Astrocyte (in vitro differentiated cells and primary cell): ENCODE data around the gene ANKRD63. TPM values are rescaled to one million over a fixed set of nuclear protein-coding genes. Genes with fewer than 3 reads are reported as not detected.

Source experiments
- DNase-seq: peaks from one replicate; pipeline ENCODE4 v3.0.0-alpha.2; 2010; ENCODE audit warnings: low read depth
- FAIRE-seq: peaks from 2 replicates; lab custom pipeline; 2011; peaks lifted over from hg19 to GRCh38; lab: Jason Lieb, UNC
- H2AFZ ChIP-seq: 2 replicates; pipeline ENCODE4 v1.6.0; 2012; ENCODE audit warnings: low read depth, low read length, inconsistent platforms
- H3K27ac ChIP-seq: 2 replicates; pipeline ENCODE4 v1.5.1; 2011; ENCODE audit warnings: low read depth, low read length, inconsistent platforms
- H3K27me3 ChIP-seq: 2 replicates; pipeline ENCODE4 v1.6.0; 2011; ENCODE audit warnings: low read length, inconsistent platforms; ENCODE audit not compliant: insufficient read depth
- H3K36me3 ChIP-seq: 2 replicates; pipeline ENCODE4 v1.5.1; 2011; ENCODE audit warnings: low read length, inconsistent platforms; ENCODE audit not compliant: insufficient read depth
- H3K4me1 ChIP-seq: 2 replicates; pipeline ENCODE4 v1.5.1; 2011; ENCODE audit warnings: low read length, inconsistent platforms; ENCODE audit not compliant: insufficient read depth
- H3K4me2 ChIP-seq: 2 replicates; pipeline ENCODE4 v1.6.0; 2012; ENCODE audit warnings: low read length, inconsistent platforms
- H3K4me3 ChIP-seq: 2 replicates; pipeline ENCODE4 v1.5.1; 2011; ENCODE audit warnings: low read depth, mild to moderate bottlenecking, low read length, inconsistent platforms; ENCODE audit not compliant: insufficient read depth
- H3K79me2 ChIP-seq: 2 replicates; pipeline ENCODE4 v1.6.0; 2012; ENCODE audit warnings: mild to moderate bottlenecking, low read length, inconsistent platforms; ENCODE audit not compliant: insufficient read depth
- H3K9ac ChIP-seq: 2 replicates; pipeline ENCODE4 v1.6.0; 2012; ENCODE audit warnings: mild to moderate bottlenecking, low read length, inconsistent platforms
- H3K9me3 ChIP-seq: 2 replicates; pipeline ENCODE4 v1.5.1; 2012; ENCODE audit warnings: low read depth, mild to moderate bottlenecking, low read length, inconsistent platforms; ENCODE audit not compliant: insufficient read depth
- H4K20me1 ChIP-seq: 2 replicates; pipeline ENCODE4 v1.6.0; 2012; ENCODE audit warnings: low read length, inconsistent platforms; ENCODE audit not compliant: insufficient read depth
- H3K27ac Mint-ChIP-seq: one replicate; pipeline ENCODE4 v1.8.0; 2021; ENCODE audit warnings: mild to moderate bottlenecking, mixed read lengths; ENCODE audit not compliant: unreplicated experiment
- H3K27me3 Mint-ChIP-seq: one replicate; pipeline ENCODE4 v1.8.0; 2021; ENCODE audit warnings: low read depth, mixed read lengths; ENCODE audit not compliant: unreplicated experiment
- H3K36me3 Mint-ChIP-seq: one replicate; pipeline ENCODE4 v1.8.0; 2021; ENCODE audit warnings: low read depth, mixed read lengths; ENCODE audit not compliant: unreplicated experiment
- H3K4me1 Mint-ChIP-seq: one replicate; pipeline ENCODE4 v1.8.0; 2021; ENCODE audit warnings: low read depth, mixed read lengths; ENCODE audit not compliant: unreplicated experiment
- H3K4me3 Mint-ChIP-seq: one replicate; pipeline ENCODE4 v1.8.0; 2021; ENCODE audit warnings: mild to moderate bottlenecking, moderate library complexity, mixed read lengths; ENCODE audit not compliant: unreplicated experiment
- H3K9me3 Mint-ChIP-seq: one replicate; pipeline ENCODE4 v1.8.0; 2021; ENCODE audit warnings: mild to moderate bottlenecking, mixed read lengths; ENCODE audit not compliant: unreplicated experiment
- EZH2 ChIP-seq: IDR thresholded peaks from 2 replicates; pipeline ENCODE4 v1.6.1; 2012; ENCODE audit warnings: mild to moderate bottlenecking, low read length, inconsistent platforms; ENCODE audit not compliant: insufficient read depth
- total RNA-seq: library from RNA; stranded (reverse); gene quantifications from 2 replicates; pipeline ENCODE4 v1.2.1, GENCODE V29; 2021
- TF ChIP-seq, protein P1 (sequence below): IDR thresholded peaks from 2 replicates; pipeline ENCODE4 v1.5.1; 2011; ENCODE audit warnings: low read depth, mild to moderate bottlenecking, inconsistent platforms, low read length, moderate library complexity; ENCODE audit not compliant: insufficient read depth

The ANKRD63 gene
- total RNA-seq, 1 donor from 2014 or later: not detected

DNA sequence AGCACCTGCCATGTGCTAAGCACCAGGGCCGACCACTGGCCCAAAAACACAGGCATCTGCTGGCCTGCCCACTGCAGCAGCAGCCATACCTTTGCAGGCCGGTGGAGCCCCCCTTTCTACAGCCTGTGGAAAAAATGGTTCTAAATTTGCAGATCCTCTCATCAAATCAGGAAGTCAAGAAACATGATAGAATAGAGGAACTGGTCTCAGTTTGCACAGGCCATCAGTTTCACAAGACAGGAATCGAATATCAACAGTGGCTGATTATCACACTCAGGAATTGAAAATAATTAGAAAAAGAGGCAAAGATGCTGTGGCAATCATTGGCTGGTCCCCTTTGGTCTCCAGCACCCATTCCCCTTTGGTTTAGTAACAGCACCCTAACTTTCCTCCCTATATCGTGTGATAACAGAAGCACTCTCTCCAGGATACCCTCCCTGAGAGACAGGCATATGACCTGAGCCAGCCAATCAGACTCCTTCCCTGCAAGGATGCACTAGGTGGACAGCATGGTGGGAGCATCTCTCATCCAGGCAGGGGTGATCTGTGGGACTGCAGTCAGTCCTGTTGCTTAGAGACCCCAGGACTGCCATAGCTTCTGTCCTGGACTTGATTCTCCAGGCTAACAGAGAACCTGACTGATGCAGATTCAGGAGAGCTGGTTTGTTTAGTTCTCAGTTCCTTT lies 47.5 kb downstream of the ANKRD63 start:
- DNase-seq: no peak
- H3K4me3 Mint-ChIP-seq: no peak overlapping the region
- H3K4me2 ChIP-seq: no peak overlapping the region
- H3K27ac ChIP-seq: no peak overlapping the region
- H3K4me3 ChIP-seq: no peak overlapping the region
- H4K20me1 ChIP-seq: peaks cover 5% of the 10 kb centered on the region
- no peaks in the 10 kb centered on the region for H3K36me3 Mint-ChIP-seq
- no peak for FAIRE-seq
- no peak for TF ChIP-seq EZH2
- TF ChIP-seq, protein P1, sequence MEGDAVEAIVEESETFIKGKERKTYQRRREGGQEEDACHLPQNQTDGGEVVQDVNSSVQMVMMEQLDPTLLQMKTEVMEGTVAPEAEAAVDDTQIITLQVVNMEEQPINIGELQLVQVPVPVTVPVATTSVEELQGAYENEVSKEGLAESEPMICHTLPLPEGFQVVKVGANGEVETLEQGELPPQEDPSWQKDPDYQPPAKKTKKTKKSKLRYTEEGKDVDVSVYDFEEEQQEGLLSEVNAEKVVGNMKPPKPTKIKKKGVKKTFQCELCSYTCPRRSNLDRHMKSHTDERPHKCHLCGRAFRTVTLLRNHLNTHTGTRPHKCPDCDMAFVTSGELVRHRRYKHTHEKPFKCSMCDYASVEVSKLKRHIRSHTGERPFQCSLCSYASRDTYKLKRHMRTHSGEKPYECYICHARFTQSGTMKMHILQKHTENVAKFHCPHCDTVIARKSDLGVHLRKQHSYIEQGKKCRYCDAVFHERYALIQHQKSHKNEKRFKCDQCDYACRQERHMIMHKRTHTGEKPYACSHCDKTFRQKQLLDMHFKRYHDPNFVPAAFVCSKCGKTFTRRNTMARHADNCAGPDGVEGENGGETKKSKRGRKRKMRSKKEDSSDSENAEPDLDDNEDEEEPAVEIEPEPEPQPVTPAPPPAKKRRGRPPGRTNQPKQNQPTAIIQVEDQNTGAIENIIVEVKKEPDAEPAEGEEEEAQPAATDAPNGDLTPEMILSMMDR: no peak
- H3K79me2 ChIP-seq: no peaks in the 10 kb centered on the region
- H3K36me3 ChIP-seq: no peaks in the 10 kb centered on the region
- no peaks in the 10 kb centered on the region for H3K9me3 ChIP-seq
- no peak overlapping the region for H2AFZ ChIP-seq
- peaks cover 2% of the 10 kb centered on the region for H3K9me3 Mint-ChIP-seq
- peaks cover 17% of the 10 kb centered on the region for H3K27me3 Mint-ChIP-seq
- H3K27ac Mint-ChIP-seq: peak overlapping the region; percentile 53
- peaks cover 11% of the 10 kb centered on the region for H3K4me1 ChIP-seq
- H3K4me1 Mint-ChIP-seq: peaks cover 21% of the 10 kb centered on the region
- H3K9ac ChIP-seq: no peak overlapping the region
- peaks cover 3% of the 10 kb centered on the region for H3K27me3 ChIP-seq

DNA sequence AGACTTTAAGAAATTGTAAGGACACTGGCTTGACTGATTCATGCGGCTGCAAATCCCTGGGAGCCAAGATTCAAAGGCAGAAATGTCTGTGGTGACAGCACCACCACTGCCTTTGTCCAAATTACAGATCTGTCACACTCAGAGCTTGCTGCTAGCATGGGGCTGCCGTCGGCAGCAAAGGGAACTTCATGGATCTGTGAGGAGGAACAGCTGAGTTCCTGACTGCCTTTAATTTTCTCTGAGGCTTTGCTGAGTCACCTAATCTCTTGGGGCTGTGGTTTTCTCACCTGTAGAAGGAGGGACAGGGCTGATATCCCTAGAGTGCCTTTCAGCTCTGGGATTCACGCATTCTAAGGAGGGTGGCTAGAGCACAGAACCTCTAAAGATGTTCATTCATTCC lies 48.1 kb downstream of the ANKRD63 start:
- H3K36me3 ChIP-seq: no peaks in the 10 kb centered on the region

More for the DNA sequence above, 48.1 kb downstream of the ANKRD63 start:
- no peak for TF ChIP-seq EZH2
- TF ChIP-seq, protein P1: no peak
- H3K27me3 ChIP-seq: peaks cover 3% of the 10 kb centered on the region
- no peak overlapping the region for H3K9ac ChIP-seq
- no peak overlapping the region for H3K4me3 Mint-ChIP-seq
- no peak for DNase-seq
- H3K4me3 ChIP-seq: no peak overlapping the region
- H3K27ac Mint-ChIP-seq: peak overlapping the region; percentile 53
- peaks cover 2% of the 10 kb centered on the region for H3K9me3 Mint-ChIP-seq
- H3K4me1 Mint-ChIP-seq: peaks cover 21% of the 10 kb centered on the region
- H3K27me3 Mint-ChIP-seq: peaks cover 17% of the 10 kb centered on the region
- H3K79me2 ChIP-seq: no peaks in the 10 kb centered on the region
- H3K27ac ChIP-seq: no peak overlapping the region
- FAIRE-seq: no peak
- H2AFZ ChIP-seq: no peak overlapping the region
- H3K9me3 ChIP-seq: no peaks in the 10 kb centered on the region
- peaks cover 5% of the 10 kb centered on the region for H4K20me1 ChIP-seq
- H3K4me1 ChIP-seq: peaks cover 11% of the 10 kb centered on the region
- no peaks in the 10 kb centered on the region for H3K36me3 Mint-ChIP-seq
- no peak overlapping the region for H3K4me2 ChIP-seq
